Measurements from ENCODE around the gene LRRC2.

The LRRC2 gene

DNA sequence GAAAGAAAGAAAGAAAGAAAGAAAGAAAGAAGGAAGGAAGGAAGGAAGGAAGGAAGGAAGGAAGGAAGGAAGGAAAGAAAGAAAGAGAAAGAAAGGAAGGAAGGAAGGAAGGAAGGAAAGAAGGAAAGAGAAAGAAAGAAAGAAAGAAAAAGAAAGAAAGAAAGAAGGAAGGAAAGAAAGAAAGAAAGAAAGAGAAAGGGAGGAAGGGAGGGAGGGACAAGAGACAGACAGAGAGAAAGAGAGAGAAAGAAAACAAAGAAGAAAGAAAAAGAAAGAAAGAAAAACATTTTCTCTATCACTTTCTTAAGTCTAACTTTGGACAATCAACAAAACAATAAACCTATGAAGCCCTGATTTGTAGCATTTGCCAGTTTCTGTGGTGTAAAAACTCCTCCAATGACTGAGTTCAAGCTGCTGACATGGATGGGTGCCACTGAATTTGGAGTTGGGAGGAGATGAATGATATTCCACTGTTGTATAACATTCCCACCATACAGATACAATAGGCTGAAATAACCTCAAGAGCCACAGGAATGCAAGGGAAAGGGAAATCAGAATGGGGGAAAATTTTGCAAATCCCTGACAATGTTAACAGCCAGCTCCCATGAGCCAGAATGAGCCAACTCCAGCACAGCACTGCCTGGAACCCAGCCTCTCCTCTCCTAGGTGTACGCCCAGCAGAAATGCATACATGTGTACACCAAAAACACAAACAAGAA, 83.3 kb downstream of the LRRC2 start:
- no peak for DNase-seq (ENCODE audit: low read depth in 3 of 3, low spot score in 1 of 3)

DNA sequence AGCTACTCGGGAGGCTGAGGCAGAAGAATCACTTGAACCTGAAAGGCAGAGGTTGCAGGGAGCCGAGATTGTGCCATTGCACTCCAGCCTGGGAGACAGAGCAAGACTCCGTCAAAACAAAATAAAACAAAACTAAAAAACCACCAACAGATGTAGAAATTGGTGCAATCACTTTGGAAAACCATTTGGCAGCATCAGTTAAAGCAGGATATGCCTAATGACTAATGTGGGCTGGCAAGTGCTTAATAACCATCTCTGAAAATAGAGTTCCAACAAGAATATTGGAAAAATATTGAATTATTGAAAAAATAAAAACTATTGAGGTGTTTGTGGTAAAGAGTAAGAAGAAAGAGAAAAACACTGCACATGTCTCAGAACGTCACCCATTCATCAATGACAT, 84.5 kb downstream of the LRRC2 start:
- no peak for DNase-seq (ENCODE audit: low read depth in 3 of 3, low spot score in 1 of 3)

GRCh38 chr3:46480491-46481195, 85.5 kb downstream of the LRRC2 start:
- no peak for DNase-seq (ENCODE audit: low read depth in 3 of 3, low spot score in 1 of 3)

DNA sequence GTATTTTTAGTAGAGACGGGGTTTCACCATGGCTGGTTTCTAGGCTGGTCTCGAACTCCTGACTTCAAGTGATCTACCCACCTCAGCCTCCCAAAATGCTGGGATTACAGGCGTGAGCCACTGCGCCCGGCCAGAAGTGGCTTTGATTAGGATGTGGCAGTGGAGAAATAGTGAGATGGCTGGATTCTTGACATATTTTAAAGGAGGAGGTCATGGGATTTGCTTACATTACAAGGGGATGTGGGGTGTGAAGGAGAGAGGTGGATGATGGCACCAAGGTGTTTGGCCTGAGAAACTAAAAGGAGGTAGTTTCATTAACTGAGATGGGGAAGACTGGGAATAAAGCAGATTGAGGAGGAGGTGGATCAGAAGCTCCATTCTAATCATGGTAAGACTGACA, 86.4 kb downstream of the LRRC2 start:
- DNase-seq (ENCODE audit: low read depth in 3 of 3, low spot score in 1 of 3): no peak

GRCh38 chr3:46479021-46479420, 87.1 kb downstream of the LRRC2 start:
- no peak for DNase-seq (ENCODE audit: low read depth in 3 of 3, low spot score in 1 of 3)

DNA sequence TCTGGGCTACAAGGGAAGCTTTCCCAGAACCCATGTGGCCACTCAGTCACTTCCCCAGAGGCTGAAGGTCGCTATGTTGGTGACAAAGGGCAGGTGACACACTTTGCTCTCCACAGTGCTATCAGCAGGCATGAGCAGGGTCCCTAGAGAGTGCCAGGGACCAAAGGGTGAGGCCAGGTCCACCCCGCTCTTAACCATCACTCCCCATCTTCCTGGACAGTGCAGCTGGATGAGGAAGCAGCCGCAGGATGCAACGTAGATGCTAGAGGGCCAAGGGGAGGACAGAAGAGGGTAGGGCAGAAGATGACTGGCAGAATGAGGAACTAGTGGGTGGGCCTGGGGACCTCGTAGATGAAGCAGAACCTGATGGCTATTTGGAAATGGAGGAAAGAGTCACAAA, 87.8 kb downstream of the LRRC2 start:
- no peak for DNase-seq (ENCODE audit: low read depth in 3 of 3, low spot score in 1 of 3)

- DNase-seq (ENCODE audit: low read depth in 3 of 3, low spot score in 1 of 3): no peak
Observed at GRCh38 chr3:46477756-46478155, 88.3 kb downstream of the LRRC2 start.

DNA sequence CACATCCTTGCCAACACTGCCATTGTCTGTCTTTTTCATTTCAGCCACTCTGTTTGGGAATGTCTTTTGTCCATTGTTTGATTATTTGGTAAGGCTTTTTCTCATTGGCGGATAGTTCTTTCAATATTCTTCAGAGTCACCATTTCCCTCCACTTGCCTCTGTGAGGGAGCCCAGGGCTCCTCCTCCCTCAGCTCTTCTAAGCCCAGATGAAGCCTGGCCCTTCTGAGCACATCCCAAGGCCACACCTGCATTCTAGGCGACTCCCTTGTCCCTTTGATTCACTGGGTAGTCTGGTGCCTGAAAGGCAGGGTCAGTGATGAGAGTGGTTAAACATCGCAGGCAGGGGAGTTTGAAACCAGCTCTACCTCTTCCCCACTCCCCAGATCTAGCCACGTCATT, 89.0 kb downstream of the LRRC2 start:
- no peak for DNase-seq (ENCODE audit: low read depth in 3 of 3, low spot score in 1 of 3)

DNA sequence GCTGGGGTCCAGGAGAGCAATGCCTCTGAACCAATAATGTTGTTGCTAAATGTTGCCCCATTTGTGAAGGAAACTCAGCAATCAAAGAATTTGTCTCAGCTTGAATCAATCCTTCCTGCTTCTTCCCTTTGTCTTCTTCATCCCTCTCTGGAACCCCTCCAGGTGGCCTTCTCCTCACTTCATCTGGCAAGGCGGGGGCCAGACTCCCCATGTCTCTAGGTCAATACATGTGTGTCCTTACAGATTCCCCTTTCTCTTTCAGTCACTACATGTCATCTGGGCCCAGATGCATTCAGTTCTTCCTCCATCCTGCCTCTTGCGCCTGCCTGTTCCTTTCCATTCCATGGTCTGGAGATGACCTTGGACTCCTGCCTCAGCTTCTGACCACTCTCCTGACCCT, 93.4 kb downstream of the LRRC2 start:
- DNase-seq (ENCODE audit: low read depth in 3 of 3, low spot score in 1 of 3): no peak

DNA sequence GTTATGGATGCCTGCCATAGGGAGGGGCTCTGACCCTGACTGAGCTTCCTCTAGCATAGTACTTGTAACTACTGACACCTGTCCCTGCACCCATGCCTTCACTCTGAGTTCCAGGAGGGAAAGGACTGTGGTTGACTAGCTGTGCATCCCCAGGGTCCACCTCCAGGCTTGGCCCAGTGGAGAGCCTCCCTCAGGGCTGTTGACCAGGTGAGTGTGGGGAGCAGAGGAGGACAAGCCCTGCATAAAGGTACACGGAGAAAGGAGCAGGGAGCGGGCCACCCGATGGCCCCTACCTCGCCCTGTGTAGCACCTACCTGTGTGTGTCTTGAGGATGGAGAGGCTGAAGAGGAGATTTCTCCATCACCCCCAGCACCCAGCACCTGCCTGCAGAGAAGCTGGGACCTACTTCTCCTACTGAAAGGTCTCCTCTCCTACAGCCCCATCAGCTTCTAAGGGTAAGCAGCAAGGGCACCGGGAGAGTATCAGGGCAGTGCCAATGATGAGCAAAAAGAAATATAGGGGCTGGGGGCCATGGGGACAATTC, 94.7 kb downstream of the LRRC2 start:
- DNase-seq (ENCODE audit: low read depth in 3 of 3, low spot score in 1 of 3): no peak

DNA sequence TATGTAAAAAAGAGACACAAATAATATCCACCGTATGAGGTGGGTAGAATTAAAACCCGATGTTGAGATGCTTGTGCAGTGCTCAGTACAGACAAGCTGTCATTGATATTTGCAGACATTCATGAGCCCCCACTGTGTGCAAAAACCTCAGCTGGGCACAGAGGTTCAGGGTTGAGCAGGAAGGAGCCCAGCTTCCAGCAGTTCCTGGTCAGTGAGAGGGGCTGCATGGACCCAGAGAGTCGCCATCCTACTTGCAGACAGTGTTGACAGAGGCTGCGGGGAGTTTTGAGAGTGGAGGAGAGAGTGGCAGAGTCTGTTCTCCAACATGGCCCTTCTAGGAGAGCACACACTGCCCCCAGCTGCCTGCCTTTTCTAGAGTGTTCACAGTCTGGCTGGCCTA, 95.3 kb downstream of the LRRC2 start:
- no peak for DNase-seq (ENCODE audit: low read depth in 3 of 3, low spot score in 1 of 3)

DNA sequence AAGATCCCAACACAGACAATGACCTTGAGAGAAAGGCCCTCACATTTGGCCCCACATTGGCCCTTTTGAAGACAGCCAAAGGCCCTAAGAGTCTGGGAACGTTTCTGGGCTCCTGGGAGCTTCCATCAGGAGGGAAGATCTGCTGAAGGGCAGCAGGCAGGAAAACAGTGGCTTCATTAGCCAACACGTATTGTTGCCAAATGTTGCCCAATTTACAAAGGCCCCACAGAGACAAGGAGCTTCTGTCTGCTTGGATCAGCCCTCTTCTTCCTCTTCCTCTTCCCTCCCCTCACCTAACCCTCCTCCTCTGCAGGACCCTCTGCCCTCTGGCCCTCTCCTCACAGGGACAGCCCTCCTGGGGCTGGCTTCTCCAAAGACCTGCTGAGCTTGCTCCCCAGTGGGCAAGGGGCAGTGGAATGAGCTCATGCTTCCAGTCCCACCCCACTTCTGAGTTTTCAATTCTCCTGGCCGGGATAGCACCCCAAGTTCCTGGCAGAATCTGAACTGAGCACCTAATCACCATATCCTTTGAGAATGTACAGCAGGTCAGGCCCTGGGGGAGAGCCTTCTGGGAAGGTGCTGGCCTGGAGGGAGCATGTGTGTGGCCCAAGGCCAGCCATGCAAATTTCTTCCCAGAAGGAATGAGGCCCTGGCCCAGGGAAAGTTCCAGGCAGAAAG, 96.3 kb downstream of the LRRC2 start:
- no peak for DNase-seq (ENCODE audit: low read depth in 3 of 3, low spot score in 1 of 3)

DNA sequence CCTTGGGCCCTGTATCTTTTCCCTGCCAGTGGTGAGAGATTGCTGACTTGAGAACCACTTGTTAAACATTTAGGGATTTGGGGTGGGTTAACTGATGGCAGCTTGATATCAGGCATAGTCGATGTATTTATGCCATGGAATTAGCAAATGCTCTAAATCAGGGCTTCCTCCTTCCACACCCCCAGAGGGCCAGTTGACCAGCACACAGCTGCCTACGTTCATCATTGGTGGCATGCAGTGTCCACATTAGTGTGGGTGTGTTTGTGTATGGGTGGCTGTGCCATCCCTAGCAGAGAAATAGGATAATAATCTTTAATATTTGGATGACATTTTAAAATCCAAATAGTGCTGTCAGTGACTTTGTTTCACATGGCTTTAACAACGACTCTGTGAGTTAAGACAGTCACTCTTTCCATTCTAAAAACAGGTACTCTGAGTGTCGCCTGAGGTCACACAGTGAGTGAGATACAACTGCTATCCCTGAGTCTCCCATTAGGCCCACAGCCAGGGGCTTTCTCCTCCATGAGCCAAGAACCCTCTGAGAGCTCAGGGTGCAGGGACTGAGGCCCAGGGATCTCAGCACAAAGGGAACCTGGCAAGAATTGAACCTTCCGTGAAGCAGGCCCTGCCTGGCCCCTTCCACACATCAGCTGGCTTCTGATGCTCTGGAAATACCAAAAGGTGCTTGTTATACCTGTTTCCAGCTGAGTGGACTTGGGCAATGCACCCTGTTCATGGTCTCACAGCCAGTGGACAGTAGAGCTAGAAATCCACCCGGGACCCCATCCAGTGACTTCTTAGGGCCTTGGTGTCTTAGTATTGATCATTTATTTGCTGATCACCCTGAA, 97.1 kb downstream of the LRRC2 start:
- DNase-seq (ENCODE audit: low read depth in 3 of 3, low spot score in 1 of 3): no peak

- DNase-seq (ENCODE audit: low read depth in 3 of 3, low spot score in 1 of 3): no peak
Observed at GRCh38 chr3:46467562-46467961, 98.5 kb downstream of the LRRC2 start.

GRCh38 chr3:46466871-46467403, 99.2 kb downstream of the LRRC2 start:
- DNase-seq (ENCODE audit: low read depth in 3 of 3, low spot score in 1 of 3): no peak

GRCh38 chr3:46466273-46466672, 99.8 kb downstream of the LRRC2 start:
- no peak for DNase-seq (ENCODE audit: low read depth in 3 of 3, low spot score in 1 of 3)

Data from stimulated activated CD4-positive, alpha-beta T cell treated with anti-CD3 and anti-CD28 coated beads, TNF-alpha, amount 100 ng/mL, for 1 hour (primary cell).